WTC11 (cell line): Measurements from ENCODE around the gene PLXNC1. TPM values are rescaled to one million over a fixed set of nuclear protein-coding genes. Genes with fewer than 3 reads are reported as not detected.

ENCODE experiments used
- ATAC-seq: fragments of 200-7000 bp; cut with Tn5 transposase; 2 replicates; pipeline ENCODE4 v1.10.0; 2021; ENCODE audit warnings: mild to moderate bottlenecking, moderate library complexity
- Bru-seq: library from RNA; stranded (reverse); fragments of 400-500 nt; gene quantifications from one replicate; lab custom pipeline; 2021; lab: Mats Ljungman, UMichigan
- CTCF ChIA-PET: fragments of 300-600 bp; sonication (Branson Sonifier 250); formaldehyde crosslinking; loops from one replicate; lab custom pipeline; 2021; ENCODE audit warnings: antibody characterized with exemption; lab: Charles Lee
- POLR2A ChIA-PET: fragments of 350-600 bp; sonication (Branson Sonifier 250); formaldehyde crosslinking; loops from one replicate; lab custom pipeline; 2021; ENCODE audit warnings: antibody characterized with exemption; lab: Charles Lee
- DNase-seq: peaks from one replicate; pipeline ENCODE4 v3.0.0; 2021; ENCODE audit warnings: low spot score
- H3K27ac Mint-ChIP-seq: 2 replicates; pipeline ENCODE4 v1.8.0; 2021; ENCODE audit warnings: mixed read lengths
- H3K27me3 Mint-ChIP-seq: 2 replicates; pipeline ENCODE4 v1.8.0; 2021; ENCODE audit warnings: low read depth, mild to moderate bottlenecking, moderate library complexity, mixed read lengths
- H3K36me3 Mint-ChIP-seq: 2 replicates; pipeline ENCODE4 v1.8.0; 2021; ENCODE audit warnings: mixed read lengths
- H3K4me1 Mint-ChIP-seq: 2 replicates; pipeline ENCODE4 v1.8.0; 2022; ENCODE audit warnings: mixed read lengths
- H3K4me3 Mint-ChIP-seq: 2 replicates; pipeline ENCODE4 v1.8.0; 2021; ENCODE audit warnings: mild to moderate bottlenecking, moderate library complexity, mixed read lengths
- H3K9me3 Mint-ChIP-seq: 2 replicates; pipeline ENCODE4 v1.8.0; 2021; ENCODE audit warnings: mixed read lengths
- FOXK1 ChIP-seq: sonication (generic); formaldehyde crosslinking; IDR thresholded peaks from 2 replicates; pipeline ENCODE4 v1.8.0; 2022; ENCODE audit warnings: mild to moderate bottlenecking, moderate library complexity, missing genetic modification reagents
- GRHL2 ChIP-seq: fragments of 250-450 bp; sonication (Bioruptor Pico); IDR thresholded peaks from 2 replicates; pipeline ENCODE4 v1.8.0; 2022; ENCODE audit warnings: mild to moderate bottlenecking, moderate library complexity; ENCODE audit not compliant: insufficient replicate concordance, severe bottlenecking
- PRRX2 ChIP-seq: fragments of 250-450 bp; sonication (Bioruptor Pico); IDR thresholded peaks from 2 replicates; pipeline ENCODE4 v1.8.0; 2021; ENCODE audit warnings: mild to moderate bottlenecking
- RORB ChIP-seq: fragments of 250-450 bp; sonication (Bioruptor Pico); IDR thresholded peaks from 2 replicates; pipeline ENCODE4 v1.9.0; 2021; ENCODE audit warnings: mild to moderate bottlenecking
- SMAD4 ChIP-seq: sonication (generic); formaldehyde crosslinking; IDR thresholded peaks from 2 replicates; pipeline ENCODE4 v1.8.0; 2022; ENCODE audit warnings: mild to moderate bottlenecking, missing genetic modification reagents
- SOX15 ChIP-seq: fragments of 250-450 bp; sonication (Bioruptor Pico); IDR thresholded peaks from 2 replicates; pipeline ENCODE4 v1.9.0; 2021; ENCODE audit warnings: mild to moderate bottlenecking
- TEAD1 ChIP-seq: sonication (generic); formaldehyde crosslinking; IDR thresholded peaks from 2 replicates; pipeline ENCODE4 v1.8.0; 2022; ENCODE audit warnings: mild to moderate bottlenecking, missing genetic modification reagents
- ZNF263 ChIP-seq: sonication (generic); formaldehyde crosslinking; IDR thresholded peaks from 2 replicates; pipeline ENCODE4 v1.8.1; 2022; ENCODE audit warnings: low read depth, mild to moderate bottlenecking, moderate library complexity, missing genetic modification reagents
- ZNF423 ChIP-seq: fragments of 250-450 bp; sonication (Bioruptor Pico); IDR thresholded peaks from 2 replicates; pipeline ENCODE4 v2.1.2; 2022; ENCODE audit warnings: mild to moderate bottlenecking, moderate library complexity
- long read RNA-seq, 3 experiments: library from RNA in 1 of 3; library from capped mRNA in 1 of 3; library from polyadenylated mRNA in 1 of 3; unstranded in 2 of 3; stranded (forward) in 1 of 3; transcript quantifications; one replicate each; pipeline ENCODE4 v2.0.0, GENCODE V29; 2021
- total RNA-seq: library from RNA; stranded (reverse); gene quantifications from 3 replicates; pipeline ENCODE4 v1.2.3, GENCODE V29; 2021
- TF ChIP-seq, protein P1 (sequence below): sonication (generic); formaldehyde crosslinking; IDR thresholded peaks from 2 replicates; pipeline ENCODE4 v1.8.1; 2023; ENCODE audit warnings: mild to moderate bottlenecking, missing genetic modification reagents, borderline replicate concordance
- TF ChIP-seq, protein P2 (sequence below): sonication (generic); formaldehyde crosslinking; IDR thresholded peaks from 2 replicates; pipeline ENCODE4 v1.8.0; 2022; ENCODE audit warnings: missing genetic modification reagents
- TF ChIP-seq, protein P3 (sequence below): sonication (generic); formaldehyde crosslinking; IDR thresholded peaks from 2 replicates; pipeline ENCODE4 v1.8.0; 2023; ENCODE audit warnings: missing genetic modification reagents, mild to moderate bottlenecking, borderline replicate concordance
- TF ChIP-seq, protein P4 (sequence below): sonication (generic); formaldehyde crosslinking; IDR thresholded peaks from 2 replicates; pipeline ENCODE4 v1.8.1; 2022; ENCODE audit warnings: mild to moderate bottlenecking, moderate library complexity, missing genetic modification reagents
- TF ChIP-seq, protein P5 (sequence below): sonication (generic); formaldehyde crosslinking; IDR thresholded peaks from 2 replicates; pipeline ENCODE4 v1.8.1; 2023; ENCODE audit warnings: mild to moderate bottlenecking, missing genetic modification reagents, moderate library complexity
- TF ChIP-seq, protein P6 (sequence below): sonication (generic); formaldehyde crosslinking; conservative IDR thresholded peaks from 2 replicates; pipeline ENCODE4 v1.8.1; 2022; ENCODE audit warnings: mild to moderate bottlenecking, missing genetic modification reagents

The PLXNC1 gene
- total RNA-seq (1.4 to 3.1 TPM (median 2.0 TPM) in 3 replicates), Bru-seq, nascent RNA (percentile 35 among the genes with signal in this experiment)
- long read RNA-seq, experiment 1, full-length matches to known transcripts, result 2 of 13 reads
- long read RNA-seq, experiment 1, partial matches to known transcripts, result 1 of 13 reads
- long read RNA-seq, experiment 1, other reads (novel, unspliced or antisense), result 10 of 13 reads
- long read RNA-seq, experiment 2, partial matches to known transcripts, result 0 of 2 reads
- long read RNA-seq, experiment 2, other reads (novel, unspliced or antisense), result 2 of 2 reads
- long read RNA-seq, experiment 3, partial matches to known transcripts, result 0 of 1 reads
- long read RNA-seq, experiment 3, other reads (novel, unspliced or antisense), result 1 of 1 reads

DNA sequence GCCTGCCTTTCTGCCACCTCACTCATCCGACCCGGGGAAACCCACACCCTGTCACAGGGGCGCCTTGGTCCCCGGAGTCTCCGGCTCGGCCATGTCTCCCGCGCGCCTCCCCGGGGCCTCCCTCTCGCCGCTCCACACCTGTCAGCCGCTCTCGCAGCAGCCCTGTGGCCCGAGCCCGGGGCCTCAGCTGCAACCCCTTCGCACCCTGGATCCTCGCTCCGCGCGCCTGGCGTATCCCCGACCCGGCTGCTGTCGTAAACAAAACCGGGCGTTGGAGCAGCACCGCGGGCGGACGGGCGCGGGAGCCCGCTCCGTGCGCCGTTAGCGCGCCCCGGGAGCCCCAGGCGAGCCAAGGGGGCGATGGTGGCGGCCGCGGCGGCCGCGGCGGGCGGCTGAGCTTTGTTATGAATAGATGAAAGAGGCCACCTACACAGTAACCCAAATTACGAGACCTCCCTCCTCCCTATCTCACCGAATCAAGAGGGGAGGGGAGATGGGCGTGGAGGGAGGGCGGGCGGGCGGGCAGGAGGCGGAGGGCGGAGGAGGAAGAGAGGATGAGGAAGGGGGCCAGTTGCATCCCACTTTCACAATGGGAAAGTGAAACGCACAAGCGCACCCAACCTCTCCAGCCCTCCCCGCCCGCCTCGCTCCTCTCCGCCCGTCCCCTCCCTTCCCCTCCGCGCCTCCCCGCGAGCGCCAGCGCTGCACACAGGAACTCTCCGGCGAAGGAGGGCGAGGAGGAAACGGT is at the start of gene PLXNC1:
Gene PLXNC1, plus strand, starts transcription at position 587 of the 748 bp plus-strand sequence. CDS start 395 bp downstream, outside the sequence.
- no peaks in the 10 kb centered on the region for H3K9me3 Mint-ChIP-seq
- TF ChIP-seq SMAD4 (CRISPR knock-in tag) (no peak), TEAD1 (CRISPR knock-in tag) (no peak), SOX15 (CRISPR knock-in tag) (no peak), PRRX2 (CRISPR knock-in tag) (no peak), FOXK1 (CRISPR knock-in tag) (0 out of 2 replicates have a peak, but pooled peaks have one; percentile 26), ZNF423 (CRISPR knock-in tag) (peak; percentile 62; the same call in 1 of the 2 replicates)
- TF ChIP-seq, protein P1, sequence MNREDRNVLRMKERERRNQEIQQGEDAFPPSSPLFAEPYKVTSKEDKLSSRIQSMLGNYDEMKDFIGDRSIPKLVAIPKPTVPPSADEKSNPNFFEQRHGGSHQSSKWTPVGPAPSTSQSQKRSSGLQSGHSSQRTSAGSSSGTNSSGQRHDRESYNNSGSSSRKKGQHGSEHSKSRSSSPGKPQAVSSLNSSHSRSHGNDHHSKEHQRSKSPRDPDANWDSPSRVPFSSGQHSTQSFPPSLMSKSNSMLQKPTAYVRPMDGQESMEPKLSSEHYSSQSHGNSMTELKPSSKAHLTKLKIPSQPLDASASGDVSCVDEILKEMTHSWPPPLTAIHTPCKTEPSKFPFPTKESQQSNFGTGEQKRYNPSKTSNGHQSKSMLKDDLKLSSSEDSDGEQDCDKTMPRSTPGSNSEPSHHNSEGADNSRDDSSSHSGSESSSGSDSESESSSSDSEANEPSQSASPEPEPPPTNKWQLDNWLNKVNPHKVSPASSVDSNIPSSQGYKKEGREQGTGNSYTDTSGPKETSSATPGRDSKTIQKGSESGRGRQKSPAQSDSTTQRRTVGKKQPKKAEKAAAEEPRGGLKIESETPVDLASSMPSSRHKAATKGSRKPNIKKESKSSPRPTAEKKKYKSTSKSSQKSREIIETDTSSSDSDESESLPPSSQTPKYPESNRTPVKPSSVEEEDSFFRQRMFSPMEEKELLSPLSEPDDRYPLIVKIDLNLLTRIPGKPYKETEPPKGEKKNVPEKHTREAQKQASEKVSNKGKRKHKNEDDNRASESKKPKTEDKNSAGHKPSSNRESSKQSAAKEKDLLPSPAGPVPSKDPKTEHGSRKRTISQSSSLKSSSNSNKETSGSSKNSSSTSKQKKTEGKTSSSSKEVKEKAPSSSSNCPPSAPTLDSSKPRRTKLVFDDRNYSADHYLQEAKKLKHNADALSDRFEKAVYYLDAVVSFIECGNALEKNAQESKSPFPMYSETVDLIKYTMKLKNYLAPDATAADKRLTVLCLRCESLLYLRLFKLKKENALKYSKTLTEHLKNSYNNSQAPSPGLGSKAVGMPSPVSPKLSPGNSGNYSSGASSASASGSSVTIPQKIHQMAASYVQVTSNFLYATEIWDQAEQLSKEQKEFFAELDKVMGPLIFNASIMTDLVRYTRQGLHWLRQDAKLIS (CRISPR knock-in tag), result no peak
- TF ChIP-seq, protein P2, sequence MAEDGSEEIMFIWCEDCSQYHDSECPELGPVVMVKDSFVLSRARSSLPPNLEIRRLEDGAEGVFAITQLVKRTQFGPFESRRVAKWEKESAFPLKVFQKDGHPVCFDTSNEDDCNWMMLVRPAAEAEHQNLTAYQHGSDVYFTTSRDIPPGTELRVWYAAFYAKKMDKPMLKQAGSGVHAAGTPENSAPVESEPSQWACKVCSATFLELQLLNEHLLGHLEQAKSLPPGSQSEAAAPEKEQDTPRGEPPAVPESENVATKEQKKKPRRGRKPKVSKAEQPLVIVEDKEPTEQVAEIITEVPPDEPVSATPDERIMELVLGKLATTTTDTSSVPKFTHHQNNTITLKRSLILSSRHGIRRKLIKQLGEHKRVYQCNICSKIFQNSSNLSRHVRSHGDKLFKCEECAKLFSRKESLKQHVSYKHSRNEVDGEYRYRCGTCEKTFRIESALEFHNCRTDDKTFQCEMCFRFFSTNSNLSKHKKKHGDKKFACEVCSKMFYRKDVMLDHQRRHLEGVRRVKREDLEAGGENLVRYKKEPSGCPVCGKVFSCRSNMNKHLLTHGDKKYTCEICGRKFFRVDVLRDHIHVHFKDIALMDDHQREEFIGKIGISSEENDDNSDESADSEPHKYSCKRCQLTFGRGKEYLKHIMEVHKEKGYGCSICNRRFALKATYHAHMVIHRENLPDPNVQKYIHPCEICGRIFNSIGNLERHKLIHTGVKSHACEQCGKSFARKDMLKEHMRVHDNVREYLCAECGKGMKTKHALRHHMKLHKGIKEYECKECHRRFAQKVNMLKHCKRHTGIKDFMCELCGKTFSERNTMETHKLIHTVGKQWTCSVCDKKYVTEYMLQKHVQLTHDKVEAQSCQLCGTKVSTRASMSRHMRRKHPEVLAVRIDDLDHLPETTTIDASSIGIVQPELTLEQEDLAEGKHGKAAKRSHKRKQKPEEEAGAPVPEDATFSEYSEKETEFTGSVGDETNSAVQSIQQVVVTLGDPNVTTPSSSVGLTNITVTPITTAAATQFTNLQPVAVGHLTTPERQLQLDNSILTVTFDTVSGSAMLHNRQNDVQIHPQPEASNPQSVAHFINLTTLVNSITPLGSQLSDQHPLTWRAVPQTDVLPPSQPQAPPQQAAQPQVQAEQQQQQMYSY (CRISPR knock-in tag), result peak; percentile 91
- TF ChIP-seq, protein P3, sequence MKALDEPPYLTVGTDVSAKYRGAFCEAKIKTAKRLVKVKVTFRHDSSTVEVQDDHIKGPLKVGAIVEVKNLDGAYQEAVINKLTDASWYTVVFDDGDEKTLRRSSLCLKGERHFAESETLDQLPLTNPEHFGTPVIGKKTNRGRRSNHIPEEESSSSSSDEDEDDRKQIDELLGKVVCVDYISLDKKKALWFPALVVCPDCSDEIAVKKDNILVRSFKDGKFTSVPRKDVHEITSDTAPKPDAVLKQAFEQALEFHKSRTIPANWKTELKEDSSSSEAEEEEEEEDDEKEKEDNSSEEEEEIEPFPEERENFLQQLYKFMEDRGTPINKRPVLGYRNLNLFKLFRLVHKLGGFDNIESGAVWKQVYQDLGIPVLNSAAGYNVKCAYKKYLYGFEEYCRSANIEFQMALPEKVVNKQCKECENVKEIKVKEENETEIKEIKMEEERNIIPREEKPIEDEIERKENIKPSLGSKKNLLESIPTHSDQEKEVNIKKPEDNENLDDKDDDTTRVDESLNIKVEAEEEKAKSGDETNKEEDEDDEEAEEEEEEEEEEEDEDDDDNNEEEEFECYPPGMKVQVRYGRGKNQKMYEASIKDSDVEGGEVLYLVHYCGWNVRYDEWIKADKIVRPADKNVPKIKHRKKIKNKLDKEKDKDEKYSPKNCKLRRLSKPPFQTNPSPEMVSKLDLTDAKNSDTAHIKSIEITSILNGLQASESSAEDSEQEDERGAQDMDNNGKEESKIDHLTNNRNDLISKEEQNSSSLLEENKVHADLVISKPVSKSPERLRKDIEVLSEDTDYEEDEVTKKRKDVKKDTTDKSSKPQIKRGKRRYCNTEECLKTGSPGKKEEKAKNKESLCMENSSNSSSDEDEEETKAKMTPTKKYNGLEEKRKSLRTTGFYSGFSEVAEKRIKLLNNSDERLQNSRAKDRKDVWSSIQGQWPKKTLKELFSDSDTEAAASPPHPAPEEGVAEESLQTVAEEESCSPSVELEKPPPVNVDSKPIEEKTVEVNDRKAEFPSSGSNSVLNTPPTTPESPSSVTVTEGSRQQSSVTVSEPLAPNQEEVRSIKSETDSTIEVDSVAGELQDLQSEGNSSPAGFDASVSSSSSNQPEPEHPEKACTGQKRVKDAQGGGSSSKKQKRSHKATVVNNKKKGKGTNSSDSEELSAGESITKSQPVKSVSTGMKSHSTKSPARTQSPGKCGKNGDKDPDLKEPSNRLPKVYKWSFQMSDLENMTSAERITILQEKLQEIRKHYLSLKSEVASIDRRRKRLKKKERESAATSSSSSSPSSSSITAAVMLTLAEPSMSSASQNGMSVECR (CRISPR knock-in tag), result no peak
- TF ChIP-seq, all 79 proteins: peak for 3
- Mint-ChIP-seq H3K4me3 (peak within 1 kb of the TSS; percentile 78), H3K27ac (no peak within 1 kb of the TSS), H3K36me3 (no peaks in the 10 kb centered on the region), H3K4me1 (peaks cover 32% of the 10 kb centered on the region), H3K27me3 (peaks cover 85% of the 10 kb centered on the region)
- peak; percentile 60 for DNase-seq
- ATAC-seq, result peak; percentile 8
- ChIA-PET CTCF (interaction anchor here (0.6 to 1.3 kb wide), 6 partner anchors 12 to 387 kb away, joined by 3 to 5 read pairs (median 3); no protein-coding TSS in a partner anchor), POLR2A (no interaction called here)

DNA sequence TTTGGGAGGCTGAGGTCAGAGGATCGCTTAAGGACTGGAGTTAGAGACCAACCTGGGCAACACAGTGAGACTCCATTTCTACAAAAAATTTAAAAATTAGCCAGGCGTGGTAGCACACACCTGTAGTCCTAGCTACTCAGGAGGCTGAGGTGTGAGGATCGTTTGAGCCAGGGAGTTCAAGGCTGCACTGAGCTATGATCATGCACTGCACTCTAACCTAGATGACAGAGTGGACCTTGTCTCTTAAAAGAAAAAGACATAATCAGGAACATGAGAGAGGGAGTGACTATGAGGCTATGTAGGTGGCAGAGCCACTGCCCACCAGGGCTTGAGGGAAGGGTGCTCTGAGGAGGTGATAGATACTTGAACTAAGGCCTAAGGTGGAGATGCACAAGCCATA is 49.2 kb upstream of the PLXNC1 start:
- H3K36me3 Mint-ChIP-seq, result no peaks in the 10 kb centered on the region
- peaks cover 34% of the 10 kb centered on the region for H3K27me3 Mint-ChIP-seq
- no peak overlapping the region for H3K27ac Mint-ChIP-seq
- no peak for DNase-seq
- no peak overlapping the region for H3K4me3 Mint-ChIP-seq
- H3K4me1 Mint-ChIP-seq, result peaks cover 9% of the 10 kb centered on the region
- no peak for ATAC-seq
- POLR2A ChIA-PET, result no interaction called here
- no peaks in the 10 kb centered on the region for H3K9me3 Mint-ChIP-seq
- CTCF ChIA-PET, result interaction anchor here (0.7 to 3.8 kb wide), 3 partner anchors 23 to 595 kb away, joined by 3 to 98 read pairs (median 3); no protein-coding TSS in a partner anchor
- TF ChIP-seq, protein P4, sequence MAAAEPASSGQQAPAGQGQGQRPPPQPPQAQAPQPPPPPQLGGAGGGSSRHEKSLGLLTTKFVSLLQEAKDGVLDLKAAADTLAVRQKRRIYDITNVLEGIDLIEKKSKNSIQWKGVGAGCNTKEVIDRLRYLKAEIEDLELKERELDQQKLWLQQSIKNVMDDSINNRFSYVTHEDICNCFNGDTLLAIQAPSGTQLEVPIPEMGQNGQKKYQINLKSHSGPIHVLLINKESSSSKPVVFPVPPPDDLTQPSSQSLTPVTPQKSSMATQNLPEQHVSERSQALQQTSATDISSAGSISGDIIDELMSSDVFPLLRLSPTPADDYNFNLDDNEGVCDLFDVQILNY (CRISPR knock-in tag), result no peak
- TF ChIP-seq ZNF263 (no peak), RORB (CRISPR knock-in tag) (no peak), GRHL2 (CRISPR knock-in tag) (no peak)
- TF ChIP-seq, protein P5, sequence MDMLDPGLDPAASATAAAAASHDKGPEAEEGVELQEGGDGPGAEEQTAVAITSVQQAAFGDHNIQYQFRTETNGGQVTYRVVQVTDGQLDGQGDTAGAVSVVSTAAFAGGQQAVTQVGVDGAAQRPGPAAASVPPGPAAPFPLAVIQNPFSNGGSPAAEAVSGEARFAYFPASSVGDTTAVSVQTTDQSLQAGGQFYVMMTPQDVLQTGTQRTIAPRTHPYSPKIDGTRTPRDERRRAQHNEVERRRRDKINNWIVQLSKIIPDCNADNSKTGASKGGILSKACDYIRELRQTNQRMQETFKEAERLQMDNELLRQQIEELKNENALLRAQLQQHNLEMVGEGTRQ (CRISPR knock-in tag), result no peak
- TF ChIP-seq, protein P6, sequence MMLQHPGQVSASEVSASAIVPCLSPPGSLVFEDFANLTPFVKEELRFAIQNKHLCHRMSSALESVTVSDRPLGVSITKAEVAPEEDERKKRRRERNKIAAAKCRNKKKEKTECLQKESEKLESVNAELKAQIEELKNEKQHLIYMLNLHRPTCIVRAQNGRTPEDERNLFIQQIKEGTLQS (CRISPR knock-in tag), result no peak
